Activated CD8-positive, alpha-beta memory T cell treated with anti-CD3 and anti-CD28 coated beads for 48 hours (primary cell): ENCODE results near the gene TNFSF10.
"Not testable (repeated sequence)": the region's sequence is repeated elsewhere in the genome, so short reads cannot be mapped to it uniquely, and the experiment has no call there.

Experiments used
- DNase-seq, 3 experiments: peaks; one replicate each; pipeline ENCODE4 v3.0.0-alpha.2; 2020; ENCODE audit warnings: low read depth in 2 of 3, low spot score in 2 of 3

TNFSF10 gene

DNA sequence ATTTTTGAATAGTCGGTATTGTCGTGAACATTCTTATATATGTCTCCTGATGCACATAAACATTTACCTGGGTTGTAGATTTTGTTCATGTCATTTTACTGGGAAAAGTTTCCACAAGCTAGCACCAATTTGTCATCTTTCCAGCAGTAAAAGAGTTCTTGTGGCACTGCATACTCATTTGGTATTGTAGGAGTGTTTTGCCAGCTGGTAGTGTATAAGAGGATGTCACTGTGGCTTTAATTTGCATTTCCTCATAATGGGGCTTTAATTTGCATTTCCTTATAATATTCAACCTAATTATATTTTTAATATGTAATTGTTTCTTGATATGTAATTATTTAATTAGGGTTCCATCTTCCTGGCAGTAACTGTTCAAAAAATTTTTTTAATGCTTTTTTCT lies 21.2 kb upstream of the TNFSF10 start:
- DNase-seq: no peak

DNA sequence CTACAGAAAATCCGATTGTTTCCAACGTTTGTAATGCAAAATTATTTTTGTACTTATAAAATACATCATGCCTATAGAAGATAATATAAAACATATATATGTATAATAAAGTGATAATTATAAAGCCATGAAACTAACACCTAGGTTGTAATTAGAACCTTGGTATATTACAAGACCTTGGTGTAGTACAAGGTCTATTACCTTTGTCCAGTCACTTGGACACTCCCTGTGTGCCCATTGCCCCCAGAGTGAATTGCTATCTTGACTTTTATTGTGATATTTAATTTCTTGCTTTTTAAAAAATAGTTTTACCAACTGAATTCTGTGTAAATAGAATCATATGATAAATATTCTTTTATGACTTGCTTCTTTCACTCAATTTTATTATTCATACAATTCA lies 20.7 kb upstream of the TNFSF10 start:
- no peak for DNase-seq

DNA sequence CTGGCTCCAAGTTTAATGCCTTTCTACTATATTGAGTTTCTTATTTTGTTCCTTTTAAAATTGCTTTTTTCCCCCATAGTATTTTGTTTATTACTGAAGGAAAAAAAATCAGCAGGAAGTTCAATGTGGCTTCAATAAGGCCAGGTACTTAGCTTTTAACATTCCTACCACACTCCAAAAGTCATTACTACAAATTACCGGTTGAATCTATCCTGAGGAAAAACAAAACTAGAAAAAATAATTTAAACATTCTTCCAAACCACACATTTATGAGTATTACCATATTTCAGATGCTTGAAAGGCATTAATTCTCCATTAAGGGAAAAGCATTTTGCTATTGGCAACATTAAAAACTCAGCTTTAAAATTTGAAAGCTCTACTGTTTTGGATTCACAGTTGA lies 20.2 kb upstream of the TNFSF10 start:
- DNase-seq: no peak

DNA sequence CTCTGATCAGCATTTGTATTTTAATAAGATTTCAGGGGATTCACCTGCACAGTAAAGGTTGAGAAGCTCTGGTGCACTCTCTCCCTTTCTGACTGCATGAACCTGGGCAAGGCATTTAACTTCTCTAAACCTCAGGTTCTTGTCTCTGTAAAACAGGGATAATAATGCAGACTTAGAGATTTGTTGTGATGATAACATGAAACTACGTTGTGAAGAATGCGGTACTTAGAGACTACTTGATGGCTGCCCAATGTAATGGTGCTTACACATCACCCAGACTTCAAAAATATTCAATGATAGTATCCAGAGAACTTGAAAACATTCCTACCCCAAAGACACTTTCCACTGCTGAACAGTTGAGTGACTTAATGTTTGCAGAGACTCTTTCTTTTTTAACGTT lies 19.8 kb upstream of the TNFSF10 start:
- no peak for DNase-seq

- DNase-seq: no peak
Observed at GRCh38 chr3:172541945-172542488, 18.8 kb upstream of the TNFSF10 start.

DNA sequence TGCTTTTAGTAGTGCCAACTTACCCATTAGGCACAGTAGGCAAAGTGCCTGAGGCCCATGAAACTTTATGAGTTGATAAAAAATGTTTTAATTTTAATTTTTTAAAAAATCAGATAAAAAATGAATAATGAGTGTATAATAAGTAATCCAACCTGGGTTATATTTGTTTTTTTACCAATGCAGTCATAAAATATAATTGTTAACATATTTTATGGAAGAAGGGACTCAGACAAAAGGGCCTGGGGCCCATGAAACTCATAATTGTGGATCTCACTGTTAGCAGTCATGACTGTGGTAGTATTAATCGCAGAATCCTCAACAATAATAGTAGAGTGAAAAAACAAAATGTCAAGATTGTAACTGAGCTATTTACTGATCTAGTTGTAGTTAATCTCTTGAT lies 16.8 kb upstream of the TNFSF10 start:
- DNase-seq: no peak

GRCh38 chr3:172539273-172539672 lies 16.0 kb upstream of the TNFSF10 start:
- no peak for DNase-seq

DNA sequence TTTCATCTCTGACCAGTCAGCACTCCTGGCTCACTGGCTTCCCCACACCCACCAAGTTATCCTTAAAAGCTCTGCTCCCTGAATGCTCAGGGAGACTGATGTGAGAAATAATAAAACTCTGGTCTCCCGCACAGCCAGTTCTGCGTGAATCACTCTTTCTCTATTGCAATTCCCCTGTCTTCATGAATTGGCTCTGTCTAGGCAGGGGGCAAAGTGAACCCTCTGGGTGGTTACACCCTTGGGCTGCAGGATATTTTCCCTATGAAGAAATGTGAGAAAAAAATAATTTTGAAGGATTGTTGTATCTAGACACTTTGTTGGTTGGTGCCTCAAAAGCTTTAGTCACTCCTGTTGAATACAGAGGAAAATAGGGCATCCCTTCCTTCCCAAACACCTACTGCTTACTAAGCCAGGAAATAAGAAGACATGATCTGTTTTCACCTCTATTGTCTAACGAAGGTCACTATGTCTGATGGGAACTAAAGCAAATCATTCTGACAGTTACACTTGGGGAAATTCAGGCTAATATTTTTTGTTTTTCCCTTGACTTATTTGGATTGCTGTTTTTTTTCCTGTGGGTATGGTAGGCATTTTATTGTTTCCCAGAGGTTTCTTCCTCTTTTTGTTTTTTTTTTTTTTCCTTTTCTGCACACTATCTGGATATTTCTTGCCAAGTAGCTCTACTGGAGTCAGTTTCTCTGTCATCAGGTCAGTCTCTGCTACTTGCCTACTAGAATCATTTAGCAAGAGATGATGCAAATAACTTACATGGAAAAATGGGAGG lies 15.3 kb upstream of the TNFSF10 start:
- no peak for DNase-seq

GRCh38 chr3:172537507-172538158 lies 14.4 kb upstream of the TNFSF10 start:
- no peak for DNase-seq

- no peak for DNase-seq
Observed at GRCh38 chr3:172536993-172537419, 13.8 kb upstream of the TNFSF10 start.

DNA sequence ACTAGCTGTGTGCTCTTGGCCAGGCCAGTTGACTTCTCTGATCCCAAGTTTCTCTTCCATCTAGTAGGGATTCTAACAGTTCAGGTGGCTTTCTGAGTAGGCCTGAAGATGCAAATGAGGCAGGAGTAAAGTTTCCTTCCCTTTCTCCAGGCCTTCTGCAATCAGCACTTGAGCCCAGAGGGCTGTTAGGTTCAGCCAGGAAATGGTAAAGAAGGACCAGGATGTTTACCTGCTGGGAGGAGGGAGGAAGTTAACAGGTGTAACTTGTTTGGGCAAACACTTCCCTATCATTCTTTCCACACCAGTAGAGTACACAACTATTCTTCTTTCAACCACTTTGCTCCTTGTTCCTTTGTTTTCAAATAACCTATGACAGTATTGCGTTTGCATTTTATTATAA lies 13.3 kb upstream of the TNFSF10 start:
- DNase-seq: no peak

DNA sequence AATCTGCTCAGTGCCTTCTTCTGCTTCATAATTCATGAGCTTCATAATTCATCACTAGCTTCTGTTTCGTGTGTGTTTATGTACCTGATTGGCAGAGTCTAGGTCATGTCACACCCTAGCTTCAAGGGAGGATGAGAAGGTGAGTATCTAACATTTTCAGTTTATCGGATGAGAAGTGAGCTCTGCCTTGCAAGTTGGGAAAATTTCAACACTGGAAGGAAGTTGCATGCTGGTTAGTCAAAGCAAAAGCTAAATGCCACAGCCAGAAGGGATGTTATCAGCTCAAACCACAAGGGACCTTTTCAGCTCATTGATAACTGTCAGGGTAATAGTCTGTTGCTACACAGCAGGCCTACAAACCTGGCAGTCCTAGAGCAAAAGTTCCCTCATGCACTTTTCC lies 7.3 kb upstream of the TNFSF10 start:
- no peak for DNase-seq

GRCh38 chr3:172530101-172530561 lies 6.9 kb upstream of the TNFSF10 start:
- DNase-seq: no peak

- no peak for DNase-seq
Observed at GRCh38 chr3:172528677-172529076, 5.4 kb upstream of the TNFSF10 start.

DNA sequence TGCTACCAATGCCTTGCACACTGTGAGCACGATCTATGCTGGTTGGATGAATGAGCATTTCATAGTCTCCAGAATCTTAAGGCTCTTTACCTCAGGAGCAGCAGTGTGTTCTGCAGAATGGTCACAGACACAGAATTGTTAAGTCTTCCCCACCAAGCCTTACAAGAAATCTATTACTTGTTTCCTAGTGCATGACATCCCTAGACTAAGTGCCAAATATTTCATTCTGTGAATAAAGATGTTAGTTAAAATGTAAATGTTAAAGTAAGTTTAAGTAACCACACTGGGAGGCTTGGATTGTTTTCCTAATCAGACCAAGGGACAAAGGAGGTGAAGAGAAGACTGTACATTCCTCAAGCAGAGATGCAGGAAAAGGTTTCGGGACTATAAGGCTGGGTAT lies 4.1 kb upstream of the TNFSF10 start:
- no peak for DNase-seq

DNA sequence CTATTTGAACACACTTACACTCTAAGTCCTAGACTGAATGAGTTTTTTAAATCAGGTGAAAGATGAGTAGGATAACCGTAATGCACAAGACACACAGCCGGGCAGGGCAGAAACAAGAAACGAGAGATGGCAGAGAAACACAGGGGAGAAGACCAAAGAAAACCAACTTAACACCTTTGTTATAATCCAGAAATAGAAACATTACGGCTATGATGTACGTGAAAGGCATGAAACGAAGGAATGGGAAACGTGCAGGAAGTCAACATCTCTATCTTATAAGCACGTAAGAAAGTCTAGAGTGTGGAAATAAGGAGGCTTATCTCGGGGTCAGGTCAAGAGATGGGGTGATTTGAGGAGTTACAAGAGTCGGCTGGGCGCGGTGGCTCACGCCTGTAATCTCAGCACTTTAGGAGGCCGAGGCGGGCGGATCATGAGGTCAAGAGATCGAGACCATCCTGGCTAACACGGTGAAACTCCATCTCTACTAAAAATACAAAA lies 1.9 kb upstream of the TNFSF10 start:
- DNase-seq: no peak

GRCh38 chr3:172524611-172525010 lies 1.4 kb upstream of the TNFSF10 start:
- no peak for DNase-seq

DNA sequence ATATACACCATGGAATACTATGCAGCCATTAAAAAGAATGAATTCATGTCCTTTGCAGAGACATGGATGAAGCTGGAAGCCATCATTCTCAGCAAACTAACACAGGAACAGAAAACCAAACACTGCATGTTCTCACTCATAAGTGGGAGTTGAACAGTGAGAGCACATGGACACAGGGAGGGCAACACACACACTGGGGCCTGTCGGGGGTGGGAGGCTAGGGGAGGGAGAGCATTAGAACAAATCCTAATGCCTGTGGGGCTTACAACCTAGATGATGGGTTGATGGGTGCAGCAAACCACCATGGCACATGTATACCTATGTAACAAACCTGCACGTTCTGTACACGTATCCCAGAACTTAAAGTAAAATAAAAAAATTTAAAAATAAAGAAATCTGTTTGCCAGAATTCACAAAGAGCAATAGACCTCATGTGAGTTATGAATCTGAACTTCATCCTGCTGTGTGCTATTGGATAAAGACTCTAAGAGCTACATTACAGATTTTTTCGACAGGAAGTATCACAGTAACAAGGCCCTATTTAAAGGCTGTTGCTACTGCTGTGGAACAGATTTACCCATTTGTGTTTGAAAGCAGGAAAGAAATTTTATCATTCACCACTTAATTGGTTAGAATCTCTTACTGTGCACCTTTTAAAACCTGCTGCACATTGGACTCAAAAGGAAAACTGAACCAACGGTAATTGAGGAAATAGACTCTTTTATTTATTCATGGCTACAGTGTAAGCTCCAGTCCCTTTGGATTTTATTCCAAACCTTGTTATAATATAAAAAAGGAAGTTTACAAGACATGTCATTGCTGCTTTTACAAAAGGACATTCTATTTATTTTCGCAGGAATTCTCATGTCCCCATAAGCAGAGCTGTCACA lies 1.1 kb downstream of the TNFSF10 start:
- not testable (repeated sequence) for DNase-seq

DNA sequence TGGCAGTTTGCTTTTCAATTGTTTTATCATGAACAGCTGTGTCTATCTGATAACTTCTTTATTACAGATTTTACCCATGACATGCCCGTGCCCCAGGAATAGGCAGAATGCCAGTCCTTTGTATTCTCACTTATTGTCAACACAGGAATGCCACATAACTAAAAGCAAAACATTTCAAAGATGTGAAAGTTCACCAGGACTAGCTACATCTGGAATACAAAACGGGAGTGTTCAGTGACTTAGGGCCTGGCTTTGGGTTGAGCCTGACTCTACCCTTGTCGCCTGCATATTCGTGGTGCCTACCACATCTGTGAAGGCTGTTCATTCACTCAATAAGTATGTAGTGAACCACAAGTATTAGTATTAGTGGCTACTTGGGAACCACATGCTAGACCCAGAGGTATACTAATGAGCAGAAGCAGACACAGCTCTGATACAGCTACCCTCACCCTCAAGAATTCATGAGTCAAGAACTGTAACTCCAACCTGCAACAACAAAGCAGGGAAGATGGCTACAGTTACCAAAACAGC lies 2.9 kb downstream of the TNFSF10 start:
- DNase-seq: no peak

- no peak for DNase-seq
Observed at GRCh38 chr3:172519740-172520139, 3.5 kb downstream of the TNFSF10 start.
